Panc1 (cell line): Measurements from ENCODE around the gene IL1R1. TPM values are rescaled to one million over a fixed set of nuclear protein-coding genes. Genes with fewer than 3 reads are reported as not detected.

Experiments
- ATAC-seq: fragments of 200-7000 bp; cut with Tn5 transposase; 2 replicates; pipeline ENCODE4 v1.9.1; 2020; ENCODE audit warnings: mild to moderate bottlenecking, moderate library complexity
- BruUV-seq: library from RNA; stranded (reverse); fragments of 400-500 nt; replicated peaks from 2 replicates; lab custom pipeline; 2021; lab: Mats Ljungman, UMichigan
- CTCF ChIA-PET: fragments of 300-600 bp; sonication (Branson Sonifier 250); formaldehyde crosslinking; loops from one replicate; lab custom pipeline; 2022; ENCODE audit warnings: antibody characterized with exemption; lab: Charles Lee
- POLR2A ChIA-PET: fragments of 300-600 bp; sonication (Branson Sonifier 250); formaldehyde crosslinking; loops from one replicate; lab custom pipeline; 2022; ENCODE audit warnings: antibody characterized with exemption; lab: Charles Lee
- DNase-seq: peaks from one replicate; pipeline ENCODE4 v3.0.0-alpha.2; 2010; ENCODE audit warnings: low read depth, low spot score
- H3K27ac ChIP-seq: 2 replicates; pipeline ENCODE4 v1.5.1; 2011; ENCODE audit warnings: mild to moderate bottlenecking, low read length, inconsistent platforms
- H3K27me3 ChIP-seq: fragments of 200-500 bp; sonication (Bioruptor generic); 2 replicates; pipeline ENCODE4 v1.6.0; 2014; ENCODE audit warnings: low read length, inconsistent platforms; ENCODE audit not compliant: control insufficient read depth, insufficient read depth
- H3K36me3 ChIP-seq: fragments of 200-500 bp; sonication (Bioruptor generic); 2 replicates; pipeline ENCODE4 v1.5.1; 2014; ENCODE audit warnings: inconsistent platforms, mild to moderate bottlenecking, low read length, moderate library complexity; ENCODE audit not compliant: control insufficient read depth, insufficient read depth
- H3K4me1 ChIP-seq: 2 replicates; pipeline ENCODE4 v1.5.1; 2011; ENCODE audit warnings: inconsistent platforms, mild to moderate bottlenecking, low read length, moderate library complexity; ENCODE audit not compliant: control insufficient read depth, insufficient read depth
- H3K4me3 ChIP-seq, 2 experiments: 2 replicates each; pipeline ENCODE4 v1.5.1; 2011 to 2012; ENCODE audit warnings: low read depth in 2 of 2, low read length in 2 of 2, mild to moderate bottlenecking in 2 of 2, inconsistent platforms in 1 of 2, moderate library complexity in 1 of 2
- H3K9me3 ChIP-seq: fragments of 200-500 bp; sonication (Bioruptor generic); 2 replicates; pipeline ENCODE4 v1.5.1; 2014; ENCODE audit warnings: low read depth, mild to moderate bottlenecking, inconsistent platforms, low read length, moderate library complexity; ENCODE audit not compliant: control insufficient read depth, insufficient read depth
- CTCF ChIP-seq: fragments of 450-650 bp; IDR thresholded peaks from 2 replicates; pipeline ENCODE4 v1.5.1; 2017; ENCODE audit warnings: mild to moderate bottlenecking
- POLR2AphosphoS5 ChIP-seq: IDR thresholded peaks from 2 replicates; pipeline ENCODE4 v1.6.1; 2012; ENCODE audit warnings: mild to moderate bottlenecking, low read depth, low read length, moderate library complexity
- REST ChIP-seq, 2 experiments: IDR thresholded peaks; 2 replicates each; pipeline ENCODE4 v1.6.1; 2011 to 2012; ENCODE audit warnings: low read depth in 2 of 2, control low read depth in 1 of 2, low read length in 1 of 2, mild to moderate bottlenecking in 1 of 2, moderate library complexity in 1 of 2; ENCODE audit not compliant: insufficient read depth in 1 of 2
- SIN3A ChIP-seq: IDR thresholded peaks from 2 replicates; pipeline ENCODE4 v1.6.1; 2012; ENCODE audit warnings: low read depth, mild to moderate bottlenecking, low read length, moderate library complexity, borderline replicate concordance; ENCODE audit not compliant: insufficient read depth
- TCF7L2 ChIP-seq: IDR thresholded peaks from 2 replicates; pipeline ENCODE4 v1.6.1; 2011; ENCODE audit warnings: mild to moderate bottlenecking, low read depth, low read length, inconsistent platforms
- in situ Hi-C: cut with HindIII; loops from 2 replicates; pipeline ENCODE4 v1.10.0; 2016; ENCODE audit warnings: low sequenced_read_pairs, low pct_unique_long_range_greater_than_20kb
- intact Hi-C: fragments of 100-400 bp; cut with micrococcal nuclease; formaldehyde crosslinking; loops from one replicate; pipeline ENCODE4 v1.10.0; 2022; ENCODE audit not compliant: unreplicated experiment
- total RNA-seq: library from RNA; stranded (reverse); gene quantifications from one replicate; pipeline ENCODE4 v1.2.1, GENCODE V29; 2021; ENCODE audit not compliant: unreplicated experiment

The IL1R1 gene
- total RNA-seq, 1 experiment from 2014 or later, result 7.1 TPM

GRCh38 chr2:102172745-102173144 lies 30.2 kb downstream of the IL1R1 start:
- Histone ChIP-seq H3K4me3 (no peak overlapping the region), H3K27ac (no peak overlapping the region), H3K4me1 (no peaks in the 10 kb centered on the region), H3K27me3 (no peaks in the 10 kb centered on the region), H3K36me3 (no peaks in the 10 kb centered on the region), H3K9me3 (no peaks in the 10 kb centered on the region)
- no peak for ATAC-seq
- in situ Hi-C loops (no loop called here), intact Hi-C loops (no loop called here)
- TF ChIP-seq REST (IDR thresholded peaks at IDR 0.05; ENCODE audit: insufficient read depth in 1 of 2, low read depth in 2 of 2, low read length in 1 of 2) (no peak), TCF7L2 (no peak), POLR2AphosphoS5 (no peak), CTCF (no peak), SIN3A (no peak)
- ChIA-PET CTCF (no interaction called here), POLR2A (no interaction called here)
- no TSS peak for BruUV-seq
- DNase-seq, result no peak

GRCh38 chr2:102176172-102176571 lies 33.6 kb downstream of the IL1R1 start:
- DNase-seq (no peak), ATAC-seq (no peak)
- Histone ChIP-seq H3K27ac (no peak overlapping the region), H3K9me3 (no peaks in the 10 kb centered on the region), H3K36me3 (no peaks in the 10 kb centered on the region), H3K4me3 (no peak overlapping the region), H3K4me1 (no peaks in the 10 kb centered on the region), H3K27me3 (no peaks in the 10 kb centered on the region)
- no peak for TF ChIP-seq TCF7L2
- TF ChIP-seq CTCF, result no peak
- no peak for TF ChIP-seq POLR2AphosphoS5
- TF ChIP-seq SIN3A, result no peak
- no peak for TF ChIP-seq REST (IDR thresholded peaks at IDR 0.05; ENCODE audit: insufficient read depth in 1 of 2, low read depth in 2 of 2, low read length in 1 of 2)
- intact Hi-C loops, result no loop called here
- POLR2A ChIA-PET, result no interaction called here
- BruUV-seq, result no TSS peak
- CTCF ChIA-PET, result no interaction called here
- in situ Hi-C loops, result no loop called here
